ENCODE data around the gene TMEM139. TPM values are rescaled to one million over a fixed set of nuclear protein-coding genes. Genes with fewer than 3 reads are reported as not detected.

The TMEM139 gene
- not detected in 2 replicates for total RNA-seq

DNA sequence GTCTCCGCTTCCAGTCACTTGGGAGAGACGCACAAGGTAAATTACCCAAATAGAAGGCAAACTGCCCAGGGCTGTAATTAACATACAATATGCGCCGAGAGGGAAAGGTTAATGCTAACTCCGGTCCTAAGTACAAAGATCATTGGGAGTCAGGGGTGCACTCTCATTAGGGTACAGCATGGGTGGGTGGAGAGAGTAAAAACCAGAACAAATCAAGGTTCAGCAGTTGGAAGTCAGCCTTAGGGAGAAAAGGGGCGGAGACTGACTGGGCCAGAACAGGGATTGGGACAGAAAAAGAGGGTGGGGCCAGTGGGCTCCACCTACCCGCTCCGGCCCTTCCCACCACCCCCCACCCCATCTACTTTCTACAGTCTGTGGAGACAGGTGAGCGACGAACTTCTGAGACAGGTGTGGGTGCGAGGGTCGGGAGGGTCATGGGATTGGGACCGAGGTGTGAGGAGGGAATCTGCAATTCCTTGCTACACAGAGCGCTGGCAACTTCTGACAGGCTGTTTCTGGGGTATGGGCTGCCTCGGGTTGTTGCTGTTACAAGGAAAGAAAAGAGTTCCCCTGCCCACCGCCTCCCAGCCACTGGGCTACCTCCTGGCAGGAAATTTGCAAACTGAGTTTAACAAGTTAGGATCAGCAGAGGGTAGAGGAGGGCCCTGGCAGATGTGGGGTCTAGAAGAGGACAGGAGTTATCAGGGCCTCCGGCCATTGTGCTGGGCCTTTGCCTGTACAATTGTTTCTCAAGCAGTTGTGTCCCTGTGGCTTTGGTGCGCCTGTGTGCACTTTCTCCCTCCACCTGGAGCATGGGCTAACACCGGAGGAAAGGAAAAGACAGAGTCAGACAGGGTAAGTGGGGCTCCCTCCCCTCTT is at the start of gene TMEM139:
Gene TMEM139 (plus strand): TSS at position 368 of the 879 bp plus-strand sequence. CDS start 1,000 bp downstream, outside the sequence.

DNA sequence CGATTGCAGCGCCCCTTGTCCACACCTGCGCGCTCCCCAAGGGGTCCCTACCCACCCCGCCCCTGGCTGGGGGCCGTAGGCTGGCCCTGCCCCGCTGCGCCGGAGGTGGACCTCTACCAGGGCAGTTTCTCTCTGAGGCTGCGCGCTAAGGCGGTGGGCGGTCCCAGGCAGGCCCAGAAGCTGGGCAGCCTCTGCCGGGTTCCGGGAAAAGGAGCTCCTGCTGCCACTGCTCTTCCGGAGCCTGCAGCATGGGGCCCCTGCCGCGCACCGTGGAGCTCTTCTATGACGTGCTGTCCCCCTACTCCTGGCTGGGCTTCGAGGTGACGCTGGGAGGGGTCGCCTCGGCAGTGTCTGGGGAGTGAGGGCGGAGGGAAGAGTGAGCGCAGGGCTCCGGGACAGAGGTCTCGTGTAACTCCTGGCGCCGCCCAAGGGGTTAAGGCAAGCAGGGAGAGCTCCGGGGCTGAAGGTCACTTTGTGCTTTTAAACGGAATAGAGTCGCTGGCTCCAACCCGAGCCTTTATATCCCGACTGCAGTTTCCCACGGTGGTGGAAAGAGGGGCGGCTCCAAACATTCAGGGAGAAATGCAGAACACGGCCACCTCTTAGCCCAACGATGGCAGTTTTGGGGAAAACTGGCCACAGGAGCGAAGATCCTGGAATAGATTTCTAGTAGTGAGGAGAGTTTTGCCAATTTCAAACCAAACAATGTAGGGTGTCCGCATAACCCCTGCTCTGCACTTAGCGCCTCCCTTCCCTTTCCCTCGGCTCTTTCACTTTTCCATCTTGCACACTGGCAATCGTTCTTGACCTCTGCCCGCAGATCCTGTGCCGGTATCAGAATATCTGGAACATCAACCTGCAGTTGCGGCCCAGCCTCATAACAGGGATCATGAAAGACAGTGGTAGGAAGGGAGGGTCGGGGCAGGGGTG is 21.2 kb upstream of the TMEM139 start, which contains the start of gene GSTK1:
Gene GSTK1 (plus strand): TSS at position 176 of the 930 bp plus-strand sequence. CDS start 73 bp downstream, at position 249.

DNA sequence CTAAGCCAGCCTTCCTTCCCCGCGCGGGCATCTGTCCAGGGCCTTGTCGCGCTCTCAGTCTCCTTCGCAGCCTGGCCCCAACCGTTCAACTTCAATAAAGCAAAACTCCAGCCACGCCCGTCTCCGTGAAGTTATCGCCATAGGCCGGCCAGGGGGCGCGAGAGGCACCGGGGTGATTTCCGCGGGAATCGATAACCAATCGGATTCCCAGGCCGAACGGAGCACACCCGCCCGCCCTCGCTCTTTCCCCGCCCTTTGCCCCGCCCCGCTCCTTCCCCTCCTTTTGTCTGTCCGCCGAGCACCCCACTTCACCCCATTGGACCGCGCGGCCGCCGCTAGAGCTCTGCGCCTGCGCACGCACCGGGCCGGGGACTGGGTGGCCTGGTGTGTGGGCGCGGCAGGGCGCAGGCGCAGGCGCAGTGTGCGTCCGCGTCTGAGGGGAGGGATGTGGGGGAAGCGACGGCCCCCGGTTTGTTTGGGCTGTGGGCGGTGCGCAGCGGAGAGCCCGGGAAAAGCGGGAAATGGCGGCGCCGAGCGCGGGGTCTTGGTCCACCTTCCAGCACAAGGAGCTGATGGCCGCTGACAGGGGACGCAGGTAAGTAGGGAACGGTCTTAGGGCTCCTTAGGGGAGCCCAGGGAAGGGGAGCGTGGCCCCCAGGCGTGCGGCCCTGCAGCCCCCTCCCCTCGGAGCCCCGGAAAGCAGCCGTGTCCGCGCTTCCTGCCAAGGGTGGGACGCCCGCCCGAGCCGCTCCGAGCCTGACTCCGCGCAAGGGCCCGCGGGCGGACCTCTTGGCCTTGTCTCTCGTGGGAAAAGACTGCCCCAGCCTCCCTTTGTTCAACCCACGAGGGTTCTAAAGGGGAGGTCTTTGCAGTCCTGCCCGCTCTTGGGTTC is 3.4 kb downstream of the TMEM139 start, which contains the start of gene CASP2:
Gene CASP2 (plus strand): TSS at position 417 of the 892 bp plus-strand sequence. CDS start 105 bp downstream, at position 522.

DNA sequence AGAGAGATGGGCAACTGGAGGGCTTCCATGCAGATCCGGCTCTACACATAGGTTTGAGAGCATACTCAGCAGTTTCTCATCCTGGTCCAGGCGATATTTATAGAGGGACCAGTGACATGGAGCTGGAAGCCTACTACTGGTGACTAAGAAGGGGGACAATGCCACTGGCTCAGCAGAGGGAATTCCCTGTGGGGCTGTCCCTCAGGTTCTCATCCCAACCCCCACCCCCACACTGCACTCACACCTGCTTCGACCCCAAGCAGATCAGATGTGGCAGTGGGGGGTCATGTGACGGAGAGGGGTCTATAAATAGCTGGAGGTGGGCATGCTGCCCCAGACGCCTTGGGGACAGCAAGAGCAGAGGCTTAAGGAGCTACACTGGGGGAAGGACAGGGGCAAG is 31.0 kb downstream of the TMEM139 start, which contains the start of gene CLCN1:
Gene CLCN1 (plus strand): TSS at position 336 of the 400 bp plus-strand sequence. CDS start 102 bp downstream, outside the sequence.

Other genes starting within 250 kb of the TMEM139 start
- gene OR6V1, start 232.6 kb upstream of the TMEM139 start, total RNA-seq, result not detected in 2 replicates
- 0.32 and 2.9 TPM in 2 replicates for gene PIP, start 152.9 kb upstream of the TMEM139 start, total RNA-seq
- gene TAS2R39, start 101.5 kb upstream of the TMEM139 start, total RNA-seq, result not detected in 2 replicates
- not detected in 2 replicates for gene TAS2R40, start 62.9 kb upstream of the TMEM139 start, total RNA-seq
- 126 and 130 TPM in 2 replicates for gene GSTK1, start 21.5 kb upstream of the TMEM139 start, total RNA-seq
- gene CASP2, start 3.4 kb downstream of the TMEM139 start, total RNA-seq, result 6.7 and 9.1 TPM in 2 replicates
- gene CLCN1, start 31.2 kb downstream of the TMEM139 start, total RNA-seq, result not detected in 2 replicates
- gene FAM131B, start 77.8 kb downstream of the TMEM139 start, total RNA-seq, result 0.36 and 0.97 TPM in 2 replicates
- gene ZYX, start 96.4 kb downstream of the TMEM139 start, total RNA-seq, result 148 and 198 TPM in 2 replicates
- not detected in 2 replicates for gene EPHA1, start 123.9 kb downstream of the TMEM139 start, total RNA-seq
- gene TAS2R60, start 158.5 kb downstream of the TMEM139 start, total RNA-seq, result not detected in 2 replicates
- not detected in 2 replicates for gene TAS2R41, start 192.9 kb downstream of the TMEM139 start, total RNA-seq

Data from cardiac atrium fibroblast (primary cell).